H9 (cell line): Measurements from ENCODE around the gene CDS2. TPM values are rescaled to one million over a fixed set of nuclear protein-coding genes. Genes with fewer than 3 reads are reported as not detected.

Experiments
- DNase-seq: peaks from one replicate; pipeline ENCODE4 v3.0.0-alpha.2; 2017
- H2AFZ ChIP-seq: one replicate; pipeline ENCODE4 v1.6.1; 2013; ENCODE audit warnings: mild to moderate bottlenecking, low read length, control low read depth, moderate library complexity
- H2AK5ac ChIP-seq: 2 replicates; pipeline ENCODE4 v1.6.1; 2013; ENCODE audit warnings: low read length, control low read depth, mixed read lengths; ENCODE audit not compliant: insufficient read length
- H2BK120ac ChIP-seq: one replicate; pipeline ENCODE4 v1.6.1; 2013; ENCODE audit warnings: low read depth, mild to moderate bottlenecking, low read length, control low read depth, inconsistent platforms; ENCODE audit not compliant: poor library complexity, severe bottlenecking
- H2BK12ac ChIP-seq: 2 replicates; pipeline ENCODE4 v1.6.1; 2013; ENCODE audit warnings: low read length, control low read depth, mixed read lengths, low read depth; ENCODE audit not compliant: insufficient read length
- H2BK15ac ChIP-seq: 2 replicates; pipeline ENCODE4 v1.6.1; 2013; ENCODE audit warnings: low read depth, low read length, control low read depth
- H2BK20ac ChIP-seq: one replicate; pipeline ENCODE4 v1.6.1; 2013; ENCODE audit warnings: low read depth, mild to moderate bottlenecking, low read length, control low read depth, inconsistent platforms; ENCODE audit not compliant: poor library complexity, severe bottlenecking
- H2BK5ac ChIP-seq: 2 replicates; pipeline ENCODE4 v1.6.1; 2013; ENCODE audit warnings: low read length, control low read depth, mixed read lengths; ENCODE audit not compliant: insufficient read length
- H3K14ac ChIP-seq: 2 replicates; pipeline ENCODE4 v1.6.1; 2013; ENCODE audit warnings: low read length, control low read depth; ENCODE audit not compliant: insufficient read depth
- H3K18ac ChIP-seq: 2 replicates; pipeline ENCODE4 v1.6.1; 2013; ENCODE audit warnings: low read depth, mild to moderate bottlenecking, mixed read lengths, low read length, control low read depth; ENCODE audit not compliant: insufficient read length
- H3K23ac ChIP-seq: 2 replicates; pipeline ENCODE4 v1.6.1; 2013; ENCODE audit warnings: low read length, control low read depth, mixed read lengths, low read depth; ENCODE audit not compliant: insufficient read length
- H3K23me2 ChIP-seq: 2 replicates; pipeline ENCODE4 v1.6.1; 2013; ENCODE audit warnings: low read depth, mild to moderate bottlenecking, mixed read lengths, low read length, control low read depth; ENCODE audit not compliant: insufficient read length, poor library complexity, severe bottlenecking
- H3K27ac ChIP-seq: 2 replicates; pipeline ENCODE4 v1.5.1; 2013; ENCODE audit warnings: low read length, control low read depth, mixed read lengths, low read depth; ENCODE audit not compliant: insufficient read length
- H3K27me3 ChIP-seq: 2 replicates; pipeline ENCODE4 v1.6.1; 2013; ENCODE audit warnings: low read length, control low read depth, inconsistent platforms; ENCODE audit not compliant: insufficient read depth
- H3K4ac ChIP-seq: 2 replicates; pipeline ENCODE4 v1.6.1; 2013; ENCODE audit warnings: low read depth, mild to moderate bottlenecking, control low read depth, inconsistent platforms, low read length, moderate library complexity
- H3K4me1 ChIP-seq: 2 replicates; pipeline ENCODE4 v1.6.1; 2013; ENCODE audit warnings: low read length, control low read depth, inconsistent platforms; ENCODE audit not compliant: insufficient read depth
- H3K4me2 ChIP-seq: 2 replicates; pipeline ENCODE4 v1.6.1; 2013; ENCODE audit warnings: low read length, control low read depth, mixed read lengths; ENCODE audit not compliant: insufficient read length, insufficient read depth
- H3K56ac ChIP-seq: 2 replicates; pipeline ENCODE4 v1.6.1; 2013; ENCODE audit warnings: low read depth, mild to moderate bottlenecking, mixed read lengths, low read length, control low read depth; ENCODE audit not compliant: insufficient read length
- H3K79me1 ChIP-seq: 2 replicates; pipeline ENCODE4 v1.6.1; 2013; ENCODE audit warnings: low read depth, mild to moderate bottlenecking, moderate library complexity, low read length, control low read depth, inconsistent platforms; ENCODE audit not compliant: insufficient read depth, poor library complexity, severe bottlenecking
- H3K79me2 ChIP-seq: 2 replicates; pipeline ENCODE4 v1.6.1; 2013; ENCODE audit warnings: low read length, control low read depth, inconsistent platforms; ENCODE audit not compliant: insufficient read depth
- H3K9ac ChIP-seq: 2 replicates; pipeline ENCODE4 v1.6.1; 2013; ENCODE audit warnings: low read length, control low read depth, mixed read lengths; ENCODE audit not compliant: insufficient read length; ENCODE audit errors: extremely low read depth
- H3K9me3 ChIP-seq: one replicate; pipeline ENCODE4 v1.6.1; 2013; ENCODE audit warnings: low read depth, low read length, inconsistent platforms; ENCODE audit not compliant: control insufficient read depth
- H3T11ph ChIP-seq: one replicate; pipeline ENCODE4 v1.6.1; 2013; ENCODE audit warnings: mild to moderate bottlenecking, low read length, control low read depth, inconsistent platforms
- H4K20me1 ChIP-seq: one replicate; pipeline ENCODE4 v1.6.1; 2013; ENCODE audit not compliant: control insufficient read depth, insufficient read length, insufficient read depth
- H4K5ac ChIP-seq: 2 replicates; pipeline ENCODE4 v1.6.1; 2013; ENCODE audit warnings: low read depth, mild to moderate bottlenecking, mixed read lengths, low read length, control low read depth; ENCODE audit not compliant: insufficient read length
- H4K8ac ChIP-seq: replicated peaks from 2 replicates; pipeline ENCODE4 v1.6.1; 2013; ENCODE audit warnings: low read length, control low read depth, mixed read lengths, low read depth; ENCODE audit not compliant: insufficient read length
- H4K91ac ChIP-seq: 2 replicates; pipeline ENCODE4 v1.6.1; 2013; ENCODE audit warnings: low read depth, mild to moderate bottlenecking, moderate library complexity, mixed read lengths, low read length, control low read depth; ENCODE audit not compliant: insufficient read length
- H3K27ac Mint-ChIP-seq, 3 experiments: 2 replicates in 2 of 3; 3 replicates in 1 of 3; pipeline ENCODE4 v1.8.0; 2020 to 2021; ENCODE audit warnings: mixed read lengths in 3 of 3, mild to moderate bottlenecking in 1 of 3, moderate library complexity in 1 of 3
- H3K27me3 Mint-ChIP-seq: 2 replicates; pipeline ENCODE4 v1.8.0; 2021; ENCODE audit warnings: low read depth, mild to moderate bottlenecking, moderate library complexity, mixed read lengths
- H3K36me3 Mint-ChIP-seq, 3 experiments: 2 replicates in 2 of 3; 3 replicates in 1 of 3; pipeline ENCODE4 v1.8.0; 2020 to 2021; ENCODE audit warnings: low read depth in 3 of 3, mixed read lengths in 3 of 3; ENCODE audit not compliant: insufficient read depth in 1 of 3
- H3K4me1 Mint-ChIP-seq, 2 experiments: 2 replicates each; pipeline ENCODE4 v1.8.0; 2020; ENCODE audit warnings: mixed read lengths in 2 of 2
- H3K4me3 Mint-ChIP-seq, 2 experiments: 2 replicates in 1 of 2; 3 replicates in 1 of 2; pipeline ENCODE4 v1.8.0; 2020 to 2021; ENCODE audit warnings: mild to moderate bottlenecking in 2 of 2, mixed read lengths in 2 of 2, moderate library complexity in 1 of 2
- H3K9me3 Mint-ChIP-seq, 2 experiments: 2 replicates in 1 of 2; 3 replicates in 1 of 2; pipeline ENCODE4 v1.8.0; 2020; ENCODE audit warnings: mild to moderate bottlenecking in 2 of 2, mixed read lengths in 2 of 2, moderate library complexity in 1 of 2
- CTCF ChIP-seq: fragments of 200-600 bp; sonication (generic); conservative IDR thresholded peaks from 3 replicates; pipeline ENCODE4 v1.8.0; 2021; ENCODE audit warnings: antibody characterized with exemption, mild to moderate bottlenecking
- WGBS: extraction: QIAGEN DNeasy Blood & Tissue Kit; methylation state at CpG from one replicate; pipeline ENCODE4 v1.1.7; 2013; ENCODE audit warnings: missing lambda C conversion rate, low lambda C conversion rate, mixed read lengths; ENCODE audit not compliant: insufficient read length; ENCODE audit errors: extremely low coverage; 5-methylcytosine and 5-hydroxymethylcytosine counted together
- total RNA-seq: library from RNA; stranded (reverse); gene quantifications from 2 replicates; pipeline ENCODE4 v1.2.1, GENCODE V29; 2021

CDS2 gene
- total RNA-seq, 1 experiment from 2014 or later: 63.2 TPM

- Mint-ChIP-seq H3K27me3 (no peaks in the 10 kb centered on the region), H3K4me3 (peak overlapping the region in 1 of 2 experiments; percentile 9; a peak in 1 of 5 replicates), H3K27ac (peak overlapping the region; percentile 81 to 94 (median 86); a peak in 6 of 7 replicates), H3K36me3 (peaks cover 12 to 44% (median 26%) of the 10 kb centered on the region in 3 experiments; a peak in 6 of 7 replicates), H3K4me1 (peaks cover 45 to 46% of the 10 kb centered on the region in 2 experiments), H3K9me3 (no peaks in the 10 kb centered on the region)
- H4K91ac ChIP-seq: peak overlapping the region; percentile 8
- no peaks in the 10 kb centered on the region for H3K27me3 ChIP-seq
- H3K9ac ChIP-seq: no peak overlapping the region
- peaks cover 21% of the 10 kb centered on the region; the same call in 1 of the 2 replicates for H3K4me1 ChIP-seq
- H2BK5ac ChIP-seq: peak overlapping the region; percentile 26
- no peaks in the 10 kb centered on the region for H3K79me1 ChIP-seq
- H3T11ph ChIP-seq: no peak overlapping the region
- no peak for DNase-seq
- no peak overlapping the region for H4K8ac ChIP-seq
- no peak overlapping the region for H3K4ac ChIP-seq
- no peak overlapping the region for H2AFZ ChIP-seq
- no peak overlapping the region for H2AK5ac ChIP-seq
- no peaks in the 10 kb centered on the region for H3K23me2 ChIP-seq
- peak overlapping the region; percentile 15 for H3K27ac ChIP-seq
- no peak overlapping the region for H2BK20ac ChIP-seq
- peaks cover 1% of the 10 kb centered on the region; the same call in 1 of the 2 replicates for H3K79me2 ChIP-seq
- H3K56ac ChIP-seq: no peak overlapping the region
- H2BK12ac ChIP-seq: no peak overlapping the region
- no peak overlapping the region for H2BK15ac ChIP-seq
- no peak overlapping the region for H3K23ac ChIP-seq
- TF ChIP-seq CTCF: no peak
- no peak overlapping the region for H4K5ac ChIP-seq
- no peaks in the 10 kb centered on the region for H3K9me3 ChIP-seq
- H4K20me1 ChIP-seq: no peaks in the 10 kb centered on the region
- H3K4me2 ChIP-seq: peak overlapping the region; percentile 4
- peak overlapping the region; percentile 19 for H2BK120ac ChIP-seq
- no CpG with 5 or more reads among the region's 6 CpGs for WGBS
- H3K14ac ChIP-seq: no peak overlapping the region
- H3K18ac ChIP-seq: no peak overlapping the region
Observed at GRCh38 chr20:5177071-5177470, 50.3 kb downstream of the CDS2 start.
